ENCODE measurements around the gene TSPAN9.

TSPAN9 gene

GRCh38 chr12:3190101-3190500, 112.9 kb downstream of the TSPAN9 start:
- no peak overlapping the region for H3K27ac ChIP-seq
- TF ChIP-seq CTCF (IDR thresholded peaks at IDR 0.05; ENCODE audit: low read depth, low read length), result no peak
- no peaks in the 10 kb centered on the region for H3K27me3 ChIP-seq (ENCODE audit: insufficient read depth, low read depth, severe bottlenecking)
- no peak for DNase-seq
- H3K9me3 ChIP-seq (ENCODE audit: severe bottlenecking), result no peaks in the 10 kb centered on the region
- no peaks in the 10 kb centered on the region for H3K36me3 ChIP-seq
- no peak overlapping the region for H3K4me3 ChIP-seq (ENCODE audit: low read depth, low read length)

- Histone ChIP-seq H3K9me3 (ENCODE audit: severe bottlenecking) (no peaks in the 10 kb centered on the region), H3K27me3 (ENCODE audit: insufficient read depth, low read depth, severe bottlenecking) (no peaks in the 10 kb centered on the region), H3K36me3 (no peaks in the 10 kb centered on the region), H3K27ac (no peak overlapping the region), H3K4me3 (ENCODE audit: low read depth, low read length) (no peak overlapping the region)
- no peak for DNase-seq
- no peak for TF ChIP-seq CTCF (IDR thresholded peaks at IDR 0.05; ENCODE audit: low read depth, low read length)
These were observed 114.3 kb downstream of the TSPAN9 start for GRCh38 chr12:3191450-3191849.

- no peak overlapping the region for H3K4me3 ChIP-seq (ENCODE audit: low read depth, low read length)
- no peak for TF ChIP-seq CTCF (IDR thresholded peaks at IDR 0.05; ENCODE audit: low read depth, low read length)
- no peak overlapping the region for H3K27ac ChIP-seq
- H3K27me3 ChIP-seq (ENCODE audit: insufficient read depth, low read depth, severe bottlenecking), result no peaks in the 10 kb centered on the region
- no peaks in the 10 kb centered on the region for H3K36me3 ChIP-seq
- no peak for DNase-seq
- no peaks in the 10 kb centered on the region for H3K9me3 ChIP-seq (ENCODE audit: severe bottlenecking)
These were observed 115.0 kb downstream of the TSPAN9 start for GRCh38 chr12:3192221-3192620.

- no peaks in the 10 kb centered on the region for H3K9me3 ChIP-seq (ENCODE audit: severe bottlenecking)
- no peak overlapping the region for H3K27ac ChIP-seq
- DNase-seq, result no peak
- no peaks in the 10 kb centered on the region for H3K36me3 ChIP-seq
- no peaks in the 10 kb centered on the region for H3K27me3 ChIP-seq (ENCODE audit: insufficient read depth, low read depth, severe bottlenecking)
- H3K4me3 ChIP-seq (ENCODE audit: low read depth, low read length), result no peak overlapping the region
- TF ChIP-seq CTCF (IDR thresholded peaks at IDR 0.05; ENCODE audit: low read depth, low read length), result no peak
These were observed 116.0 kb downstream of the TSPAN9 start for GRCh38 chr12:3193131-3193530.

- Histone ChIP-seq H3K36me3 (no peaks in the 10 kb centered on the region), H3K27ac (no peak overlapping the region), H3K9me3 (ENCODE audit: severe bottlenecking) (no peaks in the 10 kb centered on the region), H3K4me3 (ENCODE audit: low read depth, low read length) (no peak overlapping the region), H3K27me3 (ENCODE audit: insufficient read depth, low read depth, severe bottlenecking) (no peaks in the 10 kb centered on the region)
- TF ChIP-seq CTCF (IDR thresholded peaks at IDR 0.05; ENCODE audit: low read depth, low read length), result no peak
- no peak for DNase-seq
These were observed 116.6 kb downstream of the TSPAN9 start for GRCh38 chr12:3193755-3194154.

- H3K9me3 ChIP-seq (ENCODE audit: severe bottlenecking), result no peaks in the 10 kb centered on the region
- H3K4me3 ChIP-seq (ENCODE audit: low read depth, low read length), result no peak overlapping the region
- H3K27ac ChIP-seq, result no peak overlapping the region
- H3K36me3 ChIP-seq, result peaks cover 1% of the 10 kb centered on the region
- no peak for TF ChIP-seq CTCF (IDR thresholded peaks at IDR 0.05; ENCODE audit: low read depth, low read length)
- no peaks in the 10 kb centered on the region for H3K27me3 ChIP-seq (ENCODE audit: insufficient read depth, low read depth, severe bottlenecking)
- DNase-seq, result no peak
These were observed 118.2 kb downstream of the TSPAN9 start for GRCh38 chr12:3195337-3195736.

All from WERI-Rb-1 (cell line).